Esophagus squamous epithelium (tissue), 5 donors: ENCODE results near the gene ARHGAP25. TPM values are rescaled to one million over a fixed set of nuclear protein-coding genes. Genes with fewer than 3 reads are reported as not detected.

Experiments
- DNase-seq: peaks from one replicate; lab custom pipeline; 2025; lab: John Stamatoyannopoulos, UW
- H3K27ac ChIP-seq, 4 donors: fragments of 200-600 bp; sonication (generic); one replicate each; pipeline ENCODE4 v1.5.1; 2016 to 2019; ENCODE audit warnings: mild to moderate bottlenecking in 1 of 4
- H3K27me3 ChIP-seq, 4 donors: fragments of 200-600 bp; sonication (generic); 1 replicate in 3 of 4; 2 replicates in 1 of 4; pipeline versions ENCODE4 v1.5.1 to v1.6.0; 2017 to 2021; ENCODE audit warnings: antibody characterized with exemption in 1 of 4
- H3K36me3 ChIP-seq, 3 donors: fragments of 200-600 bp; sonication (generic); one replicate each; pipeline ENCODE4 v1.5.1; 2016 to 2019
- H3K4me1 ChIP-seq, 3 donors: fragments of 200-600 bp; sonication (generic); one replicate each; pipeline ENCODE4 v1.5.1; 2017 to 2019
- H3K4me3 ChIP-seq, 4 donors: fragments of 200-600 bp; sonication (generic); 1 replicate in 3 of 4; 2 replicates in 1 of 4; pipeline ENCODE4 v1.5.1; 2016 to 2019; ENCODE audit warnings: mild to moderate bottlenecking in 2 of 4, moderate library complexity in 1 of 4
- H3K9me3 ChIP-seq, 3 donors: fragments of 200-600 bp; sonication (generic); one replicate each; pipeline ENCODE4 v1.5.1; 2016 to 2019
- POLR2A ChIP-seq, 4 donors: fragments of 450-650 bp; IDR thresholded peaks; one replicate each; pipeline ENCODE4 v1.6.1; 2017; ENCODE audit warnings: antibody characterized with exemption in 4 of 4, mild to moderate bottlenecking in 4 of 4, moderate library complexity in 3 of 4
- WGBS, 2 donors: methylation state at CpG; one replicate each; pipeline ENCODE4 v1.1.5; 2018; 5-methylcytosine and 5-hydroxymethylcytosine counted together
- intact Hi-C: fragments of 100-400 bp; cut with DNase I; formaldehyde crosslinking; loops from one replicate; pipeline ENCODE4 v1.15.0; 2022
- total RNA-seq, 4 donors: library from RNA; depleted of rRNA; stranded (reverse); fragments of >200 nt; gene quantifications; one replicate each; pipeline ENCODE4 v1.1.0, GENCODE V29; 2016
- TF ChIP-seq, protein P1 (sequence below), 6 experiments: fragments of 450-650 bp in 4 of 6; fragments of 200-600 bp in 2 of 6; sonication (generic) in 2 of 6; IDR thresholded peaks; one replicate each; pipeline ENCODE4 v1.5.1; 2016 to 2019; ENCODE audit warnings: antibody characterized with exemption in 6 of 6, mild to moderate bottlenecking in 4 of 6, moderate library complexity in 4 of 6
- donor health status: DM: yes; HTN: yes; CAD: no.

ARHGAP25 gene
- total RNA-seq, 4 donors from 2014 or later: 3.2 to 9.0 (median 5.5) TPM

DNA sequence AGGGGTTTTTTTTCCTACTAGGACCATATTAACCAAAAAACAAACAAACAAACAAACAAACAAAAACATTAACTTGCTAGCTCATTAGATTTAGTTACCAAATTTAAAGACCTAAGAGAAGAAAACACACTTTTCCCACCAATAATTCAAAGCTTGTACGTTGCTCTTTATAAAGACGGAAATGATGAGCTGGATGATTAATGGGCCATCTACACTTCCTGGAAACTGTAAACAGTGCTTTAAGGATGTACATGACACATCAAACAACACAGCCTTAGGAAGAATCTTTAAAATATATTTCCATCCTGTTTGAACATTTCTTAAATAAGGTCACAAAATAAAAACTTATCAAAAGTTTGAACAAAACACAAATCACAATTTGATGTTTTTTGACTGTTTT, 135.6 kb downstream of the ARHGAP25 start:
- intact Hi-C loops: no loop called here
- H3K27ac ChIP-seq: no peak overlapping the region
- DNase-seq: no peak
- no peaks in the 10 kb centered on the region for H3K9me3 ChIP-seq
- no peaks in the 10 kb centered on the region for H3K27me3 ChIP-seq
- H3K4me1 ChIP-seq: no peaks in the 10 kb centered on the region
- H3K36me3 ChIP-seq: no peaks in the 10 kb centered on the region
- 26 to 40% methylated on average over 2 of the region's 2 CpGs for WGBS, 2 donors
- TF ChIP-seq, protein P1, sequence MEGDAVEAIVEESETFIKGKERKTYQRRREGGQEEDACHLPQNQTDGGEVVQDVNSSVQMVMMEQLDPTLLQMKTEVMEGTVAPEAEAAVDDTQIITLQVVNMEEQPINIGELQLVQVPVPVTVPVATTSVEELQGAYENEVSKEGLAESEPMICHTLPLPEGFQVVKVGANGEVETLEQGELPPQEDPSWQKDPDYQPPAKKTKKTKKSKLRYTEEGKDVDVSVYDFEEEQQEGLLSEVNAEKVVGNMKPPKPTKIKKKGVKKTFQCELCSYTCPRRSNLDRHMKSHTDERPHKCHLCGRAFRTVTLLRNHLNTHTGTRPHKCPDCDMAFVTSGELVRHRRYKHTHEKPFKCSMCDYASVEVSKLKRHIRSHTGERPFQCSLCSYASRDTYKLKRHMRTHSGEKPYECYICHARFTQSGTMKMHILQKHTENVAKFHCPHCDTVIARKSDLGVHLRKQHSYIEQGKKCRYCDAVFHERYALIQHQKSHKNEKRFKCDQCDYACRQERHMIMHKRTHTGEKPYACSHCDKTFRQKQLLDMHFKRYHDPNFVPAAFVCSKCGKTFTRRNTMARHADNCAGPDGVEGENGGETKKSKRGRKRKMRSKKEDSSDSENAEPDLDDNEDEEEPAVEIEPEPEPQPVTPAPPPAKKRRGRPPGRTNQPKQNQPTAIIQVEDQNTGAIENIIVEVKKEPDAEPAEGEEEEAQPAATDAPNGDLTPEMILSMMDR (IDR thresholded peaks at IDR 0.05): no peak
- TF ChIP-seq POLR2A (IDR thresholded peaks at IDR 0.05): no peak
- no peak overlapping the region for H3K4me3 ChIP-seq

DNA sequence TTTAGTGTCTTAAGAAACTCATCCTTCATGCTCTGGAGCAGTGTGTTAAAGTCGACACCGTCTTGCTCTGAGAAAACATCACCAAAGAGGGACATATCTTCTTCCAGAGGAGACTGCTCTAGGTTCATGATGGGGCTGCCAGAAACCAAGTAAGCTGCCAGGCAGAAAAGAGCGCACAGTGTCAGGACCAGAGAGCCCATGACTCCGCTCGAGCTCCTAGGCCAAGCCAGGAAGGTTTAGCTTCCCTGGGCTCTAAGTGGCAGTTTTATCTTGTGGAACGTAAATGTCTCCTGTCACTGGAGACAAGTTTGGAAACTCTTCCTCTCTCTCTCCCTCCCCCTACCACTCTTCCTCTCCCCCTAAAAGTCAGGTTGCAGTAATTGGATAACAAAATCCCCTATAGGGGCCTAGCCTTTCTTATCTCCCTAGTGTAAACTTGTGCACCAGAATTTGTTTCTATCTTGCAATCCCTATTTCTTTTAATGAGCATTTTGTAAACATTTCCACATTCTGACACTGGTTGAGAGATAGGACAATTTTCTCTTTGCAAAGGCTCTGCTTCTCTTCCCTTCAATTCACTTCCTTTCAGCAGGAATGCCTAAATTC, 136.7 kb downstream of the ARHGAP25 start, which contains the start of gene BMP10:
TSS of gene BMP10 (minus strand) at position 239 of the 606 bp plus-strand sequence. CDS start at position 200, 39 bp downstream.
- Histone ChIP-seq H3K9me3 (no peaks in the 10 kb centered on the region), H3K27ac (no peak within 1 kb of the TSS), H3K4me3 (no peak within 1 kb of the TSS), H3K36me3 (no peaks in the 10 kb centered on the region), H3K27me3 (no peaks in the 10 kb centered on the region), H3K4me1 (no peaks in the 10 kb centered on the region)
- TF ChIP-seq, protein P1 (IDR thresholded peaks at IDR 0.05): no peak
- TF ChIP-seq POLR2A (IDR thresholded peaks at IDR 0.05): no peak
- 82 to 88% methylated on average over 3 to 6 of the region's 6 CpGs for WGBS, 2 donors
- DNase-seq: no peak
- intact Hi-C loops: no loop called here

Other genes starting within 250 kb of the ARHGAP25 start
- gene PROKR1, start 91.2 kb upstream of the ARHGAP25 start, total RNA-seq: not detected
- not detected for gene BMP10, start 136.6 kb downstream of the ARHGAP25 start, total RNA-seq
- gene GKN2, start 218.1 kb downstream of the ARHGAP25 start, total RNA-seq: not detected
- 1 to 10 TPM in 1 of 4 donors, not detected in 3; 2.5 TPM for gene GKN1, start 239.8 kb downstream of the ARHGAP25 start, total RNA-seq